ENCODE measurements around the gene EPN1. TPM values are rescaled to one million over a fixed set of nuclear protein-coding genes. Genes with fewer than 3 reads are reported as not detected.

Gene EPN1
- total and polyA plus RNA-seq, 2 donors (not counting 1 experiment from before 2014, with no cell fraction given): 47.1 to 48.6 TPM

DNA sequence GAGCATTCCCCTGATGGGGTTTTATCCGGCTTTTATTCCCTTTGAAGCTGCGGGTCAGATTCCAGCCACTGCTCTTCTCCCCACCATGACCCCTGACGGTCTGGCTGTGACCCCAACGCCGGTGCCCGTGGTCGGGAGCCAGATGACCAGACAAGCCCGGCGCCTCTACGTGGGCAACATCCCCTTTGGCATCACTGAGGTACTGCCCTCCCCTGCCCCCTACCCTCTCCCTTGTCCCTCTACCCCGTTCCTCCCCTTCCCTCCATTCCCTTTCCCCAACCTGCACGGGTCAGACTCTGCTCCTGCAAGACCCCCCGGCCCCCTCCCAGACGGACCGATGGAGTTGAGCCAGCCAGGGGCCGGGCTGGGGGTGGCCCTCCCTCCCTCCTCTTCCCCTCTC, 14.0 kb upstream of the EPN1 start:
- H3K36me3 ChIP-seq (ENCODE audit: control insufficient read depth, insufficient read depth, low read length): peaks cover 32% of the 10 kb centered on the region
- no peak for DNase-seq (ENCODE audit: low read depth in 2 of 2)
- no peak overlapping the region for H3K27ac ChIP-seq (ENCODE audit: insufficient read depth, low read length)
- H3K27me3 ChIP-seq (ENCODE audit: control insufficient read depth, insufficient read depth, low read length): no peaks in the 10 kb centered on the region
- H3K9ac ChIP-seq (ENCODE audit: insufficient read depth, low read length): no peak overlapping the region
- no peaks in the 10 kb centered on the region for H4K20me1 ChIP-seq (ENCODE audit: control insufficient read depth, extremely low read depth, insufficient read depth, low read length)
- H2AFZ ChIP-seq (ENCODE audit: low read length): no peak overlapping the region
- no peak for TF ChIP-seq EZH2 (IDR thresholded peaks at IDR 0.05; ENCODE audit: low read length, missing control alignments)
- TF ChIP-seq, protein P1, sequence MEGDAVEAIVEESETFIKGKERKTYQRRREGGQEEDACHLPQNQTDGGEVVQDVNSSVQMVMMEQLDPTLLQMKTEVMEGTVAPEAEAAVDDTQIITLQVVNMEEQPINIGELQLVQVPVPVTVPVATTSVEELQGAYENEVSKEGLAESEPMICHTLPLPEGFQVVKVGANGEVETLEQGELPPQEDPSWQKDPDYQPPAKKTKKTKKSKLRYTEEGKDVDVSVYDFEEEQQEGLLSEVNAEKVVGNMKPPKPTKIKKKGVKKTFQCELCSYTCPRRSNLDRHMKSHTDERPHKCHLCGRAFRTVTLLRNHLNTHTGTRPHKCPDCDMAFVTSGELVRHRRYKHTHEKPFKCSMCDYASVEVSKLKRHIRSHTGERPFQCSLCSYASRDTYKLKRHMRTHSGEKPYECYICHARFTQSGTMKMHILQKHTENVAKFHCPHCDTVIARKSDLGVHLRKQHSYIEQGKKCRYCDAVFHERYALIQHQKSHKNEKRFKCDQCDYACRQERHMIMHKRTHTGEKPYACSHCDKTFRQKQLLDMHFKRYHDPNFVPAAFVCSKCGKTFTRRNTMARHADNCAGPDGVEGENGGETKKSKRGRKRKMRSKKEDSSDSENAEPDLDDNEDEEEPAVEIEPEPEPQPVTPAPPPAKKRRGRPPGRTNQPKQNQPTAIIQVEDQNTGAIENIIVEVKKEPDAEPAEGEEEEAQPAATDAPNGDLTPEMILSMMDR (conservative IDR thresholded peaks at IDR 0.05 in 1 of 2, IDR thresholded peaks at IDR 0.05 in 1 of 2; ENCODE audit: low read depth in 1 of 2, low read length in 2 of 2): no peak
- H3K4me1 ChIP-seq (ENCODE audit: control insufficient read depth, extremely low read depth, insufficient read depth, low read length): peaks cover 14% of the 10 kb centered on the region
- H3K4me2 ChIP-seq (ENCODE audit: extremely low read depth, insufficient read depth, low read length): no peak overlapping the region
- H3K4me3 ChIP-seq (replicated peaks in 1 of 4; ENCODE audit: control extremely low read depth in 1 of 4, insufficient read depth in 1 of 4, low read depth in 3 of 4, low read length in 4 of 4): no peak overlapping the region
- peaks cover 87% of the 10 kb centered on the region for H3K79me2 ChIP-seq (ENCODE audit: control insufficient read depth, insufficient read depth, low read length)
- no peaks in the 10 kb centered on the region for H3K9me3 ChIP-seq (ENCODE audit: control insufficient read depth, insufficient read depth, low read depth, low read length)

DNA sequence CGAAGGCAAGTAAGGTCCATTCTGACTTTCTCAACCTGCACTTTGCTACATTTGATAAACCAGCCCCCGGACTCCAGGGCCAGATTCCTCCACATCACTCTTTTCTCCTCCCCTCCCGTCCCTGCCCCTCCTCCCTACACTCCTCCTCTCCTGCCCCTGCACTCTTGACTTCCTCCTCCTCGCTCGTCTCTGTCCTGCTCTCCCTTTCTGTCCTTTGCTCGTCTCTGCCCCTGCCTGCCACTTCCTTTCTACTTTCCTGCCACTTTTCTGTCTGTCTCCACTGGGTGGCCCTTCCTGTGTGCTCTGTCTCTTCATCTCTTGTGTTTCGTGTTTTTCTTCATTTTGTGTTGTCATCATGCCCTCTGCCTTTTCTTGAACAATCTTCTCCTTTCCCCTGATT, 13.2 kb upstream of the EPN1 start:
- no peak overlapping the region for H3K9ac ChIP-seq (ENCODE audit: insufficient read depth, low read length)
- H2AFZ ChIP-seq (ENCODE audit: low read length): no peak overlapping the region
- no peak overlapping the region for H3K27ac ChIP-seq (ENCODE audit: insufficient read depth, low read length)
- no peak for DNase-seq (ENCODE audit: low read depth in 2 of 2)
- H3K79me2 ChIP-seq (ENCODE audit: control insufficient read depth, insufficient read depth, low read length): peaks cover 87% of the 10 kb centered on the region
- H3K4me1 ChIP-seq (ENCODE audit: control insufficient read depth, extremely low read depth, insufficient read depth, low read length): peaks cover 10% of the 10 kb centered on the region
- H3K27me3 ChIP-seq (ENCODE audit: control insufficient read depth, insufficient read depth, low read length): no peaks in the 10 kb centered on the region
- H3K4me3 ChIP-seq (replicated peaks in 1 of 4; ENCODE audit: control extremely low read depth in 1 of 4, insufficient read depth in 1 of 4, low read depth in 3 of 4, low read length in 4 of 4): no peak overlapping the region
- peaks cover 38% of the 10 kb centered on the region for H3K36me3 ChIP-seq (ENCODE audit: control insufficient read depth, insufficient read depth, low read length)
- TF ChIP-seq, protein P1 (conservative IDR thresholded peaks at IDR 0.05 in 1 of 2, IDR thresholded peaks at IDR 0.05 in 1 of 2; ENCODE audit: low read depth in 1 of 2, low read length in 2 of 2): no peak
- TF ChIP-seq EZH2 (IDR thresholded peaks at IDR 0.05; ENCODE audit: low read length, missing control alignments): no peak
- no peak overlapping the region for H3K4me2 ChIP-seq (ENCODE audit: extremely low read depth, insufficient read depth, low read length)
- H4K20me1 ChIP-seq (ENCODE audit: control insufficient read depth, extremely low read depth, insufficient read depth, low read length): no peaks in the 10 kb centered on the region
- no peaks in the 10 kb centered on the region for H3K9me3 ChIP-seq (ENCODE audit: control insufficient read depth, insufficient read depth, low read depth, low read length)

DNA sequence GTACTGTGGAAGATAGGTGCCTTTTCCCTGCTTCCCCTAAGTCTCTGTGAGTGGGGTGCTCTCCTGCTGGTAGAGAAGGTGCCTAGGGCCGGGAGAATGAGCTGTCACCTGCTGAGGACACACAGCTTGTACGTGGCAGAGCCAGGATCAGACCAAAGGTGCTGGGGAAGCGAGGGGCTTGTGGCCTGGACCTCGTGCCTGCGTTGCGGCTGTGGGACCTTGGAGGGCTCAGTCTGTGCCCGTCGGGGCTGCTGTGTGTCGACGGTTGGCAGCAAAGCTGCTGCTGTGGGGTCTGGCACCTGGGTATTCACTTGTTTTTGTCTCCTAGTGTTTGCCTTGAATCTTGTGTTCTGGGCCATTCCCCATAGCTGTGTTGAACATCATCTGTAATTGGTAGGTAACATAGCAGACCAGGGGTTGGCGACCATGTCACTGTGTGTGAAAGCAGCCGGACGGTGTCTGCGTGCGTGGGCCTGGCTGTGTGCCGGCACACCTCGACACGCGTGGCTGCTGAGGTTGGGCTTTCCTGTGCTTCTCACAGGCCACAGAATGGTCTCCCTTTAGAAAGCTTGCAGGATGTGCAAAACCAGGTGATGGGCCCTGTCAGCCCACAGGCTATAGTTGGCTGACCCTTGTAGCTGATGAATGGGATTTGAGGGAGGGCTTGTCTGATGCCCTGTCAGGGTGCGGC, 11.0 kb upstream of the EPN1 start:
- Histone ChIP-seq H3K4me3 (replicated peaks in 1 of 4; ENCODE audit: control extremely low read depth in 1 of 4, insufficient read depth in 1 of 4, low read depth in 3 of 4, low read length in 4 of 4) (no peak overlapping the region), H3K79me2 (ENCODE audit: control insufficient read depth, insufficient read depth, low read length) (peaks cover 84% of the 10 kb centered on the region), H4K20me1 (ENCODE audit: control insufficient read depth, extremely low read depth, insufficient read depth, low read length) (no peaks in the 10 kb centered on the region), H3K4me1 (ENCODE audit: control insufficient read depth, extremely low read depth, insufficient read depth, low read length) (no peaks in the 10 kb centered on the region), H3K27me3 (ENCODE audit: control insufficient read depth, insufficient read depth, low read length) (no peaks in the 10 kb centered on the region), H3K27ac (ENCODE audit: insufficient read depth, low read length) (no peak overlapping the region), H3K4me2 (ENCODE audit: extremely low read depth, insufficient read depth, low read length) (no peak overlapping the region), H3K9ac (ENCODE audit: insufficient read depth, low read length) (no peak overlapping the region), H2AFZ (ENCODE audit: low read length) (no peak overlapping the region), H3K36me3 (ENCODE audit: control insufficient read depth, insufficient read depth, low read length) (peaks cover 50% of the 10 kb centered on the region), H3K9me3 (ENCODE audit: control insufficient read depth, insufficient read depth, low read depth, low read length) (no peaks in the 10 kb centered on the region)
- TF ChIP-seq, protein P1 (conservative IDR thresholded peaks at IDR 0.05 in 1 of 2, IDR thresholded peaks at IDR 0.05 in 1 of 2; ENCODE audit: low read depth in 1 of 2, low read length in 2 of 2): no peak
- TF ChIP-seq EZH2 (IDR thresholded peaks at IDR 0.05; ENCODE audit: low read length, missing control alignments): no peak
- DNase-seq (ENCODE audit: low read depth in 2 of 2): no peak

Measured in fibroblast of lung (primary cell).